Gastrocnemius medialis (tissue), 4 donors: ENCODE results near the gene SVEP1.

Source experiments
- CTCF ChIP-seq, 5 experiments: fragments of 450-650 bp in 3 of 5; fragments of 200-600 bp in 2 of 5; sonication (generic) in 2 of 5; IDR thresholded peaks in 4 of 5; conservative IDR thresholded peaks in 1 of 5; 1 replicate in 4 of 5; 2 replicates in 1 of 5; pipeline ENCODE4 v1.5.1; 2016 to 2019; ENCODE audit warnings: antibody characterized with exemption in 5 of 5, mild to moderate bottlenecking in 3 of 5, moderate library complexity in 3 of 5
- POLR2A ChIP-seq, 2 donors: fragments of 450-650 bp; IDR thresholded peaks; one replicate each; pipeline ENCODE4 v1.6.1; 2017; ENCODE audit warnings: antibody characterized with exemption in 2 of 2, mild to moderate bottlenecking in 2 of 2, moderate library complexity in 2 of 2

- TF ChIP-seq CTCF (IDR thresholded peaks at IDR 0.05 in 4 of 5, conservative IDR thresholded peaks at IDR 0.05 in 1 of 5) (no peak), POLR2A (IDR thresholded peaks at IDR 0.05) (no peak)
Observed at GRCh38 chr9:110571801-110572483, 7.6 kb downstream of the SVEP1 start.
